Nephron (organoid): ENCODE measurements around the gene KCNJ18.
"Not testable (repeated sequence)": the region's sequence is repeated elsewhere in the genome, so short reads cannot be mapped to it uniquely, and the experiment has no call there.

Experiments
- H3K27ac Mint-ChIP-seq, 3 experiments: 2 replicates each; pipeline ENCODE4 v1.8.0; 2020; ENCODE audit warnings: mixed read lengths in 3 of 3, mild to moderate bottlenecking in 2 of 3, moderate library complexity in 1 of 3
- H3K27me3 Mint-ChIP-seq: 2 replicates; pipeline ENCODE4 v1.8.0; 2021; ENCODE audit warnings: low read depth, mild to moderate bottlenecking, moderate library complexity, mixed read lengths
- H3K36me3 Mint-ChIP-seq: 2 replicates; pipeline ENCODE4 v1.8.0; 2020; ENCODE audit warnings: low read depth, mixed read lengths
- H3K4me1 Mint-ChIP-seq: 2 replicates; pipeline ENCODE4 v1.8.0; 2020; ENCODE audit warnings: mixed read lengths
- H3K4me3 Mint-ChIP-seq, 3 experiments: 2 replicates each; pipeline ENCODE4 v1.8.0; 2020; ENCODE audit warnings: mild to moderate bottlenecking in 3 of 3, mixed read lengths in 3 of 3, moderate library complexity in 2 of 3
- H3K9me3 Mint-ChIP-seq: 2 replicates; pipeline ENCODE4 v1.8.0; 2020; ENCODE audit warnings: mixed read lengths
- TF ChIP-seq, protein P1 (sequence below), 3 experiments: fragments of 200-600 bp; sonication (generic); IDR thresholded peaks; one replicate each; pipeline ENCODE4 v1.5.0; 2021; ENCODE audit warnings: antibody characterized with exemption in 3 of 3; ENCODE audit not compliant: unreplicated experiment in 3 of 3

Gene KCNJ18

GRCh38 chr17:21707711-21708611, 15.6 kb downstream of the KCNJ18 start:
- H3K36me3 Mint-ChIP-seq, H3K27ac Mint-ChIP-seq, H3K4me3 Mint-ChIP-seq, H3K27me3 Mint-ChIP-seq, H3K4me1 Mint-ChIP-seq: not testable (repeated sequence)
- peaks cover 37% of the 10 kb centered on the region for H3K9me3 Mint-ChIP-seq

GRCh38 chr17:21708612-21709535, 16.6 kb downstream of the KCNJ18 start:
- not testable (repeated sequence) for H3K27me3 Mint-ChIP-seq, H3K4me1 Mint-ChIP-seq, H3K36me3 Mint-ChIP-seq, H3K4me3 Mint-ChIP-seq, H3K27ac Mint-ChIP-seq
- peaks cover 42% of the 10 kb centered on the region for H3K9me3 Mint-ChIP-seq

GRCh38 chr17:21709994-21710393, 17.7 kb downstream of the KCNJ18 start:
- H3K27me3 Mint-ChIP-seq, H3K36me3 Mint-ChIP-seq, H3K27ac Mint-ChIP-seq, H3K4me1 Mint-ChIP-seq, H3K4me3 Mint-ChIP-seq: not testable (repeated sequence)
- peaks cover 38% of the 10 kb centered on the region for H3K9me3 Mint-ChIP-seq

- H3K4me1 Mint-ChIP-seq, H3K4me3 Mint-ChIP-seq, H3K36me3 Mint-ChIP-seq, H3K27ac Mint-ChIP-seq, H3K27me3 Mint-ChIP-seq: not testable (repeated sequence)
- peaks cover 33% of the 10 kb centered on the region for H3K9me3 Mint-ChIP-seq
These were observed 18.2 kb downstream of the KCNJ18 start for GRCh38 chr17:21710486-21710885.

DNA sequence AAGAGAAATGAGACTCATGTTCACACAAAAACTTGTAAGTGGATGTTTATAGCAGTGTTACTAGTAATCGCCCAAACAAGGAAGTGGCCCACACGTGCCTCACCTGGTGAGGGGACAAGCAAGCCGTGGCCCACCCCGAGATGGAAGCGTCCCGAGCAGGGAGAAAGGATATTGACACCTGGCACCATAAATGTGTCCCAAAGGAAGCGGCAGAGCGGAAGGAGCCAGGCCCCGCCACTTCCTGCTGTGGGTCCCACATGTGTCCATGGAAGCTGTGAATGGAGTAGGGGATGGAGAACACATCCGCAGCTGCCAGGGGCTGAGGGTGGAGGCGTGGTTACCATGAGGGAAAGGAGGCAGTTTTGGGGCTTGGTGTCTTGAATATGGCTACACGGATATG, 18.9 kb downstream of the KCNJ18 start:
- Mint-ChIP-seq H3K27me3 (peaks cover 3% of the 10 kb centered on the region), H3K9me3 (peaks cover 28% of the 10 kb centered on the region), H3K36me3 (peaks cover 3% of the 10 kb centered on the region), H3K27ac (no peak overlapping the region), H3K4me1 (no peaks in the 10 kb centered on the region), H3K4me3 (no peak overlapping the region)
- TF ChIP-seq, protein P1, sequence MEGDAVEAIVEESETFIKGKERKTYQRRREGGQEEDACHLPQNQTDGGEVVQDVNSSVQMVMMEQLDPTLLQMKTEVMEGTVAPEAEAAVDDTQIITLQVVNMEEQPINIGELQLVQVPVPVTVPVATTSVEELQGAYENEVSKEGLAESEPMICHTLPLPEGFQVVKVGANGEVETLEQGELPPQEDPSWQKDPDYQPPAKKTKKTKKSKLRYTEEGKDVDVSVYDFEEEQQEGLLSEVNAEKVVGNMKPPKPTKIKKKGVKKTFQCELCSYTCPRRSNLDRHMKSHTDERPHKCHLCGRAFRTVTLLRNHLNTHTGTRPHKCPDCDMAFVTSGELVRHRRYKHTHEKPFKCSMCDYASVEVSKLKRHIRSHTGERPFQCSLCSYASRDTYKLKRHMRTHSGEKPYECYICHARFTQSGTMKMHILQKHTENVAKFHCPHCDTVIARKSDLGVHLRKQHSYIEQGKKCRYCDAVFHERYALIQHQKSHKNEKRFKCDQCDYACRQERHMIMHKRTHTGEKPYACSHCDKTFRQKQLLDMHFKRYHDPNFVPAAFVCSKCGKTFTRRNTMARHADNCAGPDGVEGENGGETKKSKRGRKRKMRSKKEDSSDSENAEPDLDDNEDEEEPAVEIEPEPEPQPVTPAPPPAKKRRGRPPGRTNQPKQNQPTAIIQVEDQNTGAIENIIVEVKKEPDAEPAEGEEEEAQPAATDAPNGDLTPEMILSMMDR (IDR thresholded peaks at IDR 0.05; ENCODE audit: unreplicated experiment in 3 of 3): no peak

- not testable (repeated sequence) for H3K27ac Mint-ChIP-seq, H3K4me1 Mint-ChIP-seq, H3K36me3 Mint-ChIP-seq, H3K4me3 Mint-ChIP-seq, H3K27me3 Mint-ChIP-seq
- H3K9me3 Mint-ChIP-seq: peaks cover 22% of the 10 kb centered on the region
These were observed 20.7 kb downstream of the KCNJ18 start for GRCh38 chr17:21713020-21713419.

DNA sequence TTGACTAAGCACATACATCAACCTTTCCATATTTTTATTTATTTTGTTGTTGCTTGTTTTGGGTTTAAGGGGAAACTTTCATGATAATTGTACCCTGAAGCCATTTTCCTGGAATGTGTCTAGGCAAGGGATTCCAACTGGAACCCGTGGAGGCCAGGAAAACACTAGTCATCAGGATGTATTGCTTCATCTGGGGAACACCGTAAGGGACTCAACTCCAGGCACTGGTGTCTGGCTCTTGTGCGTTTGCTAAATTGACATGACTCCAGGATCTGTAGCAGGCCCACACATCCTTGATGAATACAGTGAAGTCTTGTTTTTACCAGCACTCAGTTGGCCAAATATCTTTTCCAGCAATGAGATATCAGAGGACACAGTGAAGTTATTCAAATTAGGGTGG, 21.3 kb downstream of the KCNJ18 start:
- H3K27ac Mint-ChIP-seq, H3K4me3 Mint-ChIP-seq, H3K36me3 Mint-ChIP-seq, H3K4me1 Mint-ChIP-seq, H3K27me3 Mint-ChIP-seq: not testable (repeated sequence)
- H3K9me3 Mint-ChIP-seq: peaks cover 19% of the 10 kb centered on the region

- H3K36me3 Mint-ChIP-seq: not testable (repeated sequence)
- peaks cover 26% of the 10 kb centered on the region for H3K9me3 Mint-ChIP-seq
These were observed 22.4 kb downstream of the KCNJ18 start for GRCh38 chr17:21714676-21715075.

GRCh38 chr17:21715877-21716276, 23.6 kb downstream of the KCNJ18 start:
- H3K27me3 Mint-ChIP-seq, H3K4me3 Mint-ChIP-seq, H3K4me1 Mint-ChIP-seq, H3K27ac Mint-ChIP-seq, H3K36me3 Mint-ChIP-seq: not testable (repeated sequence)
- peaks cover 32% of the 10 kb centered on the region for H3K9me3 Mint-ChIP-seq

More at GRCh38 chr17:21714676-21715075, 22.4 kb downstream of the KCNJ18 start:
- not testable (repeated sequence) for H3K27ac Mint-ChIP-seq, H3K4me1 Mint-ChIP-seq, H3K4me3 Mint-ChIP-seq, H3K27me3 Mint-ChIP-seq

DNA sequence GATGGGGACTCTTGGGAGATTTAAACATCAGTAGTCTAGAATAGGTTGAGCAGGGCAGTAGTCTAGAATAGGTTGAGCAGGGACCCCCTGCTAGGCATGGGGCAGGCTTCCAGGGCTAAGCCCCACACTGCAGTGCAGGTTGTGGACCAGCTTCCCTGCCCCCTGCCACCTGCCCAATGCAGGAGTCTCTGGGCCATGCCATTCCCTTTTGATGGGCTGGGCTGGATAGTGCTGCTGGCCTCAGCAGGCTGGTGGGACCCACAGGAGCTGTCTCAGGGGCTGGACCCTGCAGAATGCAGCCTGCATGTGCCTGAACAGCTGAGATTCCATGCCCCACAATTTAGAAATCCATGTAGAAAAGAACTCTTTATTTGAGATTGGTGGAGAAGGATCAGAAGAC, 26.6 kb downstream of the KCNJ18 start:
- H3K36me3 Mint-ChIP-seq: not testable (repeated sequence)

GRCh38 chr17:21719511-21720226, 27.3 kb downstream of the KCNJ18 start:
- H3K4me1 Mint-ChIP-seq, H3K27me3 Mint-ChIP-seq, H3K27ac Mint-ChIP-seq, H3K36me3 Mint-ChIP-seq, H3K4me3 Mint-ChIP-seq: not testable (repeated sequence)
- peaks cover 29% of the 10 kb centered on the region for H3K9me3 Mint-ChIP-seq

More for the DNA sequence above, 26.6 kb downstream of the KCNJ18 start:
- H3K27me3 Mint-ChIP-seq, H3K27ac Mint-ChIP-seq, H3K4me1 Mint-ChIP-seq, H3K4me3 Mint-ChIP-seq: not testable (repeated sequence)
- H3K9me3 Mint-ChIP-seq: peaks cover 31% of the 10 kb centered on the region

DNA sequence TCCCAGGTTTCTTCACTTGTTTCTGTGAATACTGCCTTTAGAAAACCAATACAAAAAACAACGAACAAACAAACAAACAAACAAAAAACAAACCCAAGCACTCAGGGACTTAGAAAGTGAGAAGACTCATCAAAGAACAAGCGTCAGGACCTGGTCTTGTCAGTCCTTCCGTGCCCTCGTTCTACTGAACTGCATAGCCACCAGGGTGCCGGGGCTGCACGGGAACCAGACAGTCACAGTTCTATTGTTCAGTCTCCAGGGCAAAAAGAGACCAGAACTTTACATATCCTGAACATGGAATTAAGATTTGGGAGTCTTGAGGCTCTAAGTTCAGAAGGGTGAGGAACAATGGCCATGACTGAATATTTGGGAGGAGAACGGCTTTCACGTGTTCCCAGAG, 28.2 kb downstream of the KCNJ18 start:
- not testable (repeated sequence) for H3K27ac Mint-ChIP-seq, H3K4me1 Mint-ChIP-seq, H3K4me3 Mint-ChIP-seq, H3K27me3 Mint-ChIP-seq, H3K36me3 Mint-ChIP-seq
- peaks cover 28% of the 10 kb centered on the region for H3K9me3 Mint-ChIP-seq

DNA sequence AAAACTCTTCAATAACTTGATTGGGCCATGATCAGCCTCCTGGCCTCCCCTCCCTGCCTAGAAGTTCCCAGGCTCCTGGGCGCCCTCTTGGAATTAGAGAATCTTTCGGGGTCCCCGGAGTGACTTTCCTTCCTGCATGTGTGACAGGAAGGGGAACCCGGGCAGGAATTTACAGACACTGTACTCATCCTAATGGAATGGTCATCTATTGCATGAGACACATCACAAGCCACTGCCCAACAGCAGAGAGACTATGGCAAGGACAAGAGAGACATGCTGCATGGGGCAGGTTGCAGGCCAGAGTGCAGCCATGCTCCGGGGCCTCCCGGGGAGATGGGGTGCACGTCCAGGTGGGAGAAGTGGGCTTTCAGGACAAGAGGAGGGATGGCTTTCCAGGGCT, 29.9 kb downstream of the KCNJ18 start:
- peaks cover 39% of the 10 kb centered on the region for H3K9me3 Mint-ChIP-seq
- H3K27me3 Mint-ChIP-seq, H3K4me3 Mint-ChIP-seq, H3K27ac Mint-ChIP-seq, H3K4me1 Mint-ChIP-seq, H3K36me3 Mint-ChIP-seq: not testable (repeated sequence)
